Calu3 (cell line): Measurements from ENCODE around the gene CDC27. TPM values are rescaled to one million over a fixed set of nuclear protein-coding genes. Genes with fewer than 3 reads are reported as not detected.
A peak's percentile ranks its signal among the peaks of the same experiment; 100 is the strongest.

Source experiments
- BruUV-seq: library from RNA; stranded (reverse); fragments of 400-500 nt; replicated peaks from 2 replicates; lab custom pipeline; 2021; lab: Mats Ljungman, UMichigan
- CTCF ChIA-PET: fragments of 300-600 bp; sonication (Branson Sonifier 250); formaldehyde crosslinking; loops from one replicate; lab custom pipeline; 2022; ENCODE audit warnings: antibody characterized with exemption; lab: Charles Lee
- DNase-seq: peaks from one replicate; pipeline ENCODE4 v3.0.0; 2022
- H3K27ac Mint-ChIP-seq: one replicate; pipeline ENCODE4 v1.8.0; 2022; ENCODE audit warnings: mixed read lengths; ENCODE audit not compliant: unreplicated experiment
- H3K27me3 Mint-ChIP-seq: one replicate; pipeline ENCODE4 v1.8.0; 2022; ENCODE audit warnings: mixed read lengths; ENCODE audit not compliant: unreplicated experiment
- H3K36me3 Mint-ChIP-seq: one replicate; pipeline ENCODE4 v1.8.0; 2022; ENCODE audit warnings: mild to moderate bottlenecking, moderate library complexity, mixed read lengths; ENCODE audit not compliant: insufficient read depth, unreplicated experiment
- H3K4me1 Mint-ChIP-seq: one replicate; pipeline ENCODE4 v1.8.0; 2022; ENCODE audit warnings: mild to moderate bottlenecking, low read depth, mixed read lengths; ENCODE audit not compliant: unreplicated experiment
- H3K4me3 Mint-ChIP-seq: one replicate; pipeline ENCODE4 v1.8.0; 2022; ENCODE audit warnings: mild to moderate bottlenecking, low read depth, moderate library complexity, mixed read lengths; ENCODE audit not compliant: unreplicated experiment
- H3K9me3 Mint-ChIP-seq: one replicate; pipeline ENCODE4 v1.8.0; 2022; ENCODE audit warnings: low read depth, mixed read lengths; ENCODE audit not compliant: unreplicated experiment
- intact Hi-C: fragments of 100-400 bp; cut with micrococcal nuclease; formaldehyde crosslinking; loops from one replicate; pipeline ENCODE4 v1.10.0; 2022; ENCODE audit not compliant: unreplicated experiment
- total RNA-seq: library from RNA; stranded (reverse); gene quantifications from 2 replicates; pipeline ENCODE4 v1.2.3, GENCODE V29; 2022
- TF ChIP-seq, protein P1 (sequence below): fragments of 200-600 bp; IDR thresholded peaks from one replicate; pipeline ENCODE4 v1.8.0; 2022; ENCODE audit warnings: antibody characterized with exemption; ENCODE audit not compliant: unreplicated experiment

CDC27 gene
- total RNA-seq, 1 experiment from 2014 or later, result 132 TPM

DNA sequence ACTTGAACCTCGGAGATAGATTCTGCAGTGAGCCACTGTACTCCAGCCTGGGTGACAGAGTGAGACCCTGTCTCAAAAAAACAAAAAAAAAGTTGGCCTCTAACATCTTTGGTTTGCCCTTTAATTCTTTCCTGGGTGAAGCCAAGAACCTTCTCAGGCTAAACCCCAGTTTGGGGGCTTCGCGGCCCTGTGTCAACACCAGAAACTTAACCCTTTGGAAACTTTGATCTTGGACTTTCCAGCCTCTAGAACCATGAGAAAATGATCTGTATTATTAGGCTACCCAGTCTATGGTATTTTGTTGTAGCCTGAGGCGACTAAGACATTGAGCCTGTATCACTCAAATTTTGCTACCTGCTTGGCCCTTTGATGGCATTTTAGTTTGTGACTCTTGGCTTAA, 86.2 kb downstream of the CDC27 start:
- BruUV-seq, result no TSS peak
- no peak for DNase-seq
- peaks cover 28% of the 10 kb centered on the region for H3K36me3 Mint-ChIP-seq
- intact Hi-C loops, result no loop called here
- peaks cover 13% of the 10 kb centered on the region for H3K27me3 Mint-ChIP-seq
- CTCF ChIA-PET, result interaction anchor here (0.7 kb wide), 1 partner anchor 369 kb away, joined by 3 read pairs; no protein-coding TSS in a partner anchor
- no peaks in the 10 kb centered on the region for H3K4me1 Mint-ChIP-seq
- H3K9me3 Mint-ChIP-seq, result no peaks in the 10 kb centered on the region
- no peak overlapping the region for H3K4me3 Mint-ChIP-seq
- TF ChIP-seq, protein P1, sequence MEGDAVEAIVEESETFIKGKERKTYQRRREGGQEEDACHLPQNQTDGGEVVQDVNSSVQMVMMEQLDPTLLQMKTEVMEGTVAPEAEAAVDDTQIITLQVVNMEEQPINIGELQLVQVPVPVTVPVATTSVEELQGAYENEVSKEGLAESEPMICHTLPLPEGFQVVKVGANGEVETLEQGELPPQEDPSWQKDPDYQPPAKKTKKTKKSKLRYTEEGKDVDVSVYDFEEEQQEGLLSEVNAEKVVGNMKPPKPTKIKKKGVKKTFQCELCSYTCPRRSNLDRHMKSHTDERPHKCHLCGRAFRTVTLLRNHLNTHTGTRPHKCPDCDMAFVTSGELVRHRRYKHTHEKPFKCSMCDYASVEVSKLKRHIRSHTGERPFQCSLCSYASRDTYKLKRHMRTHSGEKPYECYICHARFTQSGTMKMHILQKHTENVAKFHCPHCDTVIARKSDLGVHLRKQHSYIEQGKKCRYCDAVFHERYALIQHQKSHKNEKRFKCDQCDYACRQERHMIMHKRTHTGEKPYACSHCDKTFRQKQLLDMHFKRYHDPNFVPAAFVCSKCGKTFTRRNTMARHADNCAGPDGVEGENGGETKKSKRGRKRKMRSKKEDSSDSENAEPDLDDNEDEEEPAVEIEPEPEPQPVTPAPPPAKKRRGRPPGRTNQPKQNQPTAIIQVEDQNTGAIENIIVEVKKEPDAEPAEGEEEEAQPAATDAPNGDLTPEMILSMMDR, result no peak
- no peak overlapping the region for H3K27ac Mint-ChIP-seq

DNA sequence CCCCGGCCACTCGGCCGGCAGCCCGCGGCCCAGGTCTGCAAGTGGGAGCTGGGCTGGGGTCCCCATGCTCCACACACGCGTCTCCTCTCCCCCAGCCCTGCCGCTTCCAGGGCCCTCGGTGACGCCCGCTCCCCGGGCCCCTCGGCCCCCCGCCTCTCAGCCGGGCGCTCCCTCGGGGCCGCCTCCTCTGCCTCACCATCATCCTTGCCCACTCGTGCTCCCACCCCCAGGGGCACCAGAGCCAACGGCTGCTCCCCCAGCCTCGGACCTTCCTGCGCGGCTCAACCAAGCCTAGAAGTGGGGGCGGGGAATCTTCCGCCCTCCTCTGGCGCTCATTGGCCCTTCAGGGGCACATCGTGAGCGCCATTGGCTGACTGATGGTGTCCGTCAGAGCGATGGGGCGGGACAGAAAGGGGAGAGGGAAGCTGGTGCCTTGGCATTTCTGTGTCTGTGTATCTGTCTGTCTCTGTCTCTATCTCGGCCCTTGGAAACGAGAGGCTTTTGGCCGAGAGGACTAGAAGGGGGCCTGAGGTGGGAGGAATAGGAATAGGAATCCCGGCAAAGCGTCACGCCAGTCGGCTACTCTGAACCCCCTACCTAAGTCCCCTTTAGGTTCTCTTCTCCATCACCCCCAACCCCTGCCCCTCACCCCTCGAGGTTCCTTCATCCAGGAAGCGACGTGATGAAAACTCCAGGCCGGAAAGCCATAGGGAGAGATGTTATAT, 88.9 kb downstream of the CDC27 start:
- Mint-ChIP-seq H3K4me3 (peak overlapping the region; percentile 89), H3K9me3 (no peaks in the 10 kb centered on the region), H3K36me3 (peaks cover 22% of the 10 kb centered on the region), H3K27ac (peak overlapping the region; percentile 90), H3K27me3 (peaks cover 13% of the 10 kb centered on the region), H3K4me1 (no peaks in the 10 kb centered on the region)
- DNase-seq, result peak; percentile 97
- CTCF ChIA-PET, result interaction anchor here (1.8 kb wide), 1 partner anchor 15 kb away, joined by 5 read pairs; no protein-coding TSS in a partner anchor
- no TSS peak for BruUV-seq
- TF ChIP-seq, protein P1, result no peak
- intact Hi-C loops, result no loop called here

DNA sequence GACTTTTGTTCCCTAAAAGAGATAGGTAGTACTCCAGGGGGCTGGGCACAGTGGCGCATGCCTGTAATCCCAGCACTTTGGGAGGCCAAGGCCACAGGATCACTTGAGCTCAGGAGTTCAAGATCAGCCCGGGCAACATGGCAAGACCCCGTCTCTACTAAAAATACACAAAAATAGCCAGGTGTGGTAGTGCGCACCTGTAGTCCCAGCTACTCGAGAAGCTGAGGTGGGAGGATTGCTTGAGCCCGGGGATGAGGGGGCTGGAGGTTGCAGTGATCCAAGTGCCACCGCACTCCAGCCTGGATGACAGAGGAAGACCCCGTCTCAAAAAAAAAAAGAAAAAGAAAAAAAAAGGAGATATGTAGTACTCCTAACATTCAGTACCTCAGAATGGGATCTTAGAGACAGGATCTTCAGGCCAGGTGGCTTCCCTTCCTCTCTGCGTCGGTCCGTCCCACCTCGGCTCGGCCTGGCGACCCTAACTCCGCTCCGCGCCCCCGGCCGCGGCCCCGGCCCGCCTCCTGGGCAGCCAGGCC, 89.6 kb downstream of the CDC27 start:
- H3K36me3 Mint-ChIP-seq, result peaks cover 22% of the 10 kb centered on the region
- no TSS peak for BruUV-seq
- no peak for DNase-seq
- intact Hi-C loops, result no loop called here
- CTCF ChIA-PET, result interaction anchor here (0.6 to 1.8 kb wide), 3 partner anchors 14 to 300 kb away, joined by 3 to 5 read pairs (median 3); no protein-coding TSS in a partner anchor
- H3K27me3 Mint-ChIP-seq, result peaks cover 13% of the 10 kb centered on the region
- peak overlapping the region; percentile 90 for H3K27ac Mint-ChIP-seq
- peak overlapping the region; percentile 89 for H3K4me3 Mint-ChIP-seq
- TF ChIP-seq, protein P1, result no peak
- H3K9me3 Mint-ChIP-seq, result no peaks in the 10 kb centered on the region
- H3K4me1 Mint-ChIP-seq, result no peaks in the 10 kb centered on the region

DNA sequence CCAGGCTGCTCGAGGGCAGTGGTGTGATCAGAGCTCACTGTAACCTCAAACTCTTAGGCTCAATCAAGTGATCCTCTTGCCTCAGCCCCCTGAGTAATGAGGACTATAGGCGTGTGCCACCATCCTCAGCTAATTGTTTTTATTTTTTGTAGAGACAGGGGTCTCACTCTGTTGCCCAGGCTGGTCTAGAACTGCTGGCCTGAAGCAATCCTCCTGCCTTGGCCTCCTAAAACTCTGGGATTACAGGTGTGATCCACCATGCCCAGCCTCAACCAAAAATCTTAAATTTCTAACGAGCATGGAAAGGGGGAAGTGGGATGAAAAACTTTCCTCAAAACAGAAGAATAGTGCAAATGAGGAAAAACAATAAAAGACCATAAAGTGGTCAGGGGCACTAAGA, 92.8 kb downstream of the CDC27 start:
- no peak for DNase-seq
- H3K4me1 Mint-ChIP-seq, result no peaks in the 10 kb centered on the region
- no peaks in the 10 kb centered on the region for H3K9me3 Mint-ChIP-seq
- H3K27me3 Mint-ChIP-seq, result no peaks in the 10 kb centered on the region
- no peak overlapping the region for H3K4me3 Mint-ChIP-seq
- BruUV-seq, result no TSS peak
- peaks cover 22% of the 10 kb centered on the region for H3K36me3 Mint-ChIP-seq
- TF ChIP-seq, protein P1, result no peak
- no peak overlapping the region for H3K27ac Mint-ChIP-seq
- intact Hi-C loops, result no loop called here
- CTCF ChIA-PET, result interaction anchor here (0.6 to 0.7 kb wide), 2 partner anchors 10 to 1216 kb away, joined by 3 to 9 read pairs; no protein-coding TSS in a partner anchor
